Adrenal gland (tissue), 12 donors: Measurements from ENCODE around the gene HLA-DQB1. TPM values are rescaled to one million over a fixed set of nuclear protein-coding genes. Genes with fewer than 3 reads are reported as not detected.
A peak's percentile ranks its signal among the peaks of the same experiment; 100 is the strongest.

Experiments
- DNase-seq, 7 donors: peaks; one replicate each; pipeline ENCODE4 v3.0.0-alpha.2; 2019 to 2020
- H3K27ac ChIP-seq, 5 donors: fragments of 200-600 bp; sonication (generic) in 4 of 5; 1 replicate in 3 of 5; 2 replicates in 2 of 5; pipeline versions ENCODE4 v1.5.1 to v1.8.0; 2016 to 2020; ENCODE audit warnings: mild to moderate bottlenecking in 1 of 5
- H3K27me3 ChIP-seq: fragments of 200-600 bp; 2 replicates; pipeline ENCODE4 v1.8.0; 2021
- H3K36me3 ChIP-seq, 2 donors: fragments of 200-600 bp; replicated peaks in 1 of 2; 1 replicate in 1 of 2; 2 replicates in 1 of 2; pipeline versions ENCODE4 v1.5.1 to v1.8.0; 2018 to 2022
- H3K4me1 ChIP-seq, 2 donors: fragments of 200-600 bp; replicated peaks in 1 of 2; 1 replicate in 1 of 2; 2 replicates in 1 of 2; pipeline versions ENCODE4 v1.5.1 to v1.8.0; 2018 to 2021
- H3K4me3 ChIP-seq, 4 donors: fragments of 200-600 bp; sonication (generic) in 3 of 4; one replicate each; pipeline ENCODE4 v1.5.1; 2016 to 2018
- H3K9me3 ChIP-seq, 3 donors: fragments of 200-600 bp; sonication (generic) in 1 of 3; replicated peaks in 1 of 3; 1 replicate in 2 of 3; 2 replicates in 1 of 3; pipeline versions ENCODE4 v1.5.1 to v1.8.0; 2016 to 2021
- CTCF ChIP-seq, 6 experiments: fragments of 450-650 bp in 4 of 6; fragments of 200-600 bp in 2 of 6; sonication (generic) in 1 of 6; IDR thresholded peaks; 1 replicate in 5 of 6; 2 replicates in 1 of 6; pipeline versions ENCODE4 v1.5.1 to v1.8.0; 2016 to 2021; ENCODE audit warnings: antibody characterized with exemption in 6 of 6, mild to moderate bottlenecking in 2 of 6, moderate library complexity in 1 of 6
- POLR2A ChIP-seq, 2 donors: fragments of 450-650 bp; IDR thresholded peaks; one replicate each; pipeline ENCODE4 v1.6.1; 2017; ENCODE audit warnings: antibody characterized with exemption in 2 of 2, mild to moderate bottlenecking in 2 of 2, moderate library complexity in 1 of 2
- WGBS, 4 donors: extraction: QIAGEN DNeasy Blood & Tissue Kit in 2 of 4; methylation state at CpG; one replicate each; pipeline versions ENCODE4 v1.1.5 to v1.1.7; 2013 to 2017; 5-methylcytosine and 5-hydroxymethylcytosine counted together
- intact Hi-C, 2 donors: fragments of 100-400 bp; cut with DNase I; formaldehyde crosslinking; loops; one replicate each; pipeline versions ENCODE4 v1.14.1 to v1.15.0; 2022 to 2023
- polyA plus RNA-seq, 3 donors: library from polyadenylated mRNA; stranded (reverse); fragments of 200-250 nt in 2 of 3; fragments of 350-450 nt in 1 of 3; fragmentation: Illumina TruSeq in 1 of 3; extraction: RNeasy Lipid Tissue Mini Kit (QIAGEN cat#74804) in 1 of 3; gene quantifications; one replicate each; pipeline ENCODE4 v1.2.3, GENCODE V29; 2013 to 2014
- total RNA-seq, 9 donors: library from RNA; depleted of rRNA in 4 of 9; stranded (reverse); fragments of >200 nt in 4 of 9; fragments of 120-200 nt in 1 of 9; fragmentation: NEBNext Ultra II Directional in 1 of 9; extraction: Animal tissue kit (Norgen Biotek cat#: 25700) in 1 of 9; gene quantifications; one replicate each; pipeline versions ENCODE4 v1.1.0 to v1.2.4, GENCODE V29; 2013 to 2023
- donor health status: healthy with polysubstance abuse.
- donor health status: Bipolar disorder and iron deficiency.
- donor health status: DM: yes; HTN: yes; CAD: no.
- donor health status: DM: no; HTN: no; CAD: no.
- donor health status: DM: no; HTN: no; CAD: no.
- donor health status: DM: yes; HTN: yes; CAD: no.

The HLA-DQB1 gene
- total and polyA plus RNA-seq, 12 donors = 1.4 to 208 (median 9.4) TPM

- no peaks in the 10 kb centered on the region for H3K4me1 ChIP-seq
- WGBS, 4 donors = 0 to 50% (median 6%) methylated on average over 1 of the region's 1 CpG
- TF ChIP-seq POLR2A (IDR thresholded peaks at IDR 0.05) = no peak
- TF ChIP-seq CTCF (IDR thresholded peaks at IDR 0.05) = no peak
- H3K36me3 ChIP-seq = no peaks in the 10 kb centered on the region
- H3K27ac ChIP-seq = no peak overlapping the region
- H3K9me3 ChIP-seq = no peaks in the 10 kb centered on the region
- no peak for DNase-seq
- H3K27me3 ChIP-seq = no peaks in the 10 kb centered on the region
- H3K4me3 ChIP-seq = no peak overlapping the region
- intact Hi-C loops = no loop called here
Measured at GRCh38 chr6:32614366-32615081, 51.9 kb downstream of the HLA-DQB1 start.

GRCh38 chr6:32613475-32613874 lies 53.0 kb downstream of the HLA-DQB1 start:
- DNase-seq = peak in 1 of 7 donors; percentile 20
- intact Hi-C loops = no loop called here
- Histone ChIP-seq H3K27ac (no peak overlapping the region), H3K4me3 (no peak overlapping the region), H3K27me3 (no peaks in the 10 kb centered on the region), H3K36me3 (no peaks in the 10 kb centered on the region), H3K9me3 (no peaks in the 10 kb centered on the region), H3K4me1 (no peaks in the 10 kb centered on the region)
- TF ChIP-seq CTCF (IDR thresholded peaks at IDR 0.05) = no peak
- 10 to 28% (median 24%) methylated on average over 6 of the region's 6 CpGs for WGBS, 4 donors

GRCh38 chr6:32610682-32611296 lies 55.7 kb downstream of the HLA-DQB1 start:
- Histone ChIP-seq H3K27ac (peak overlapping the region in 1 of 5 donors; percentile 31), H3K4me3 (no peak overlapping the region), H3K4me1 (no peaks in the 10 kb centered on the region), H3K27me3 (no peaks in the 10 kb centered on the region), H3K36me3 (no peaks in the 10 kb centered on the region), H3K9me3 (no peaks in the 10 kb centered on the region)
- no peak for DNase-seq
- 11 to 29% (median 23%) methylated on average over 3 of the region's 3 CpGs for WGBS, 4 donors
- intact Hi-C loops = no loop called here
- TF ChIP-seq CTCF (IDR thresholded peaks at IDR 0.05) (no peak), POLR2A (IDR thresholded peaks at IDR 0.05) (no peak)

- Histone ChIP-seq H3K4me3 (no peak overlapping the region), H3K9me3 (no peaks in the 10 kb centered on the region), H3K4me1 (no peaks in the 10 kb centered on the region), H3K27ac (peak overlapping the region in 2 of 5 donors; percentile 45 to 84), H3K27me3 (no peaks in the 10 kb centered on the region), H3K36me3 (no peaks in the 10 kb centered on the region)
- WGBS, 4 donors = 6 to 17% (median 12%) methylated on average over 7 to 8 of the region's 8 CpGs
- intact Hi-C loops = no loop called here
- DNase-seq = peak in 6 of 7 donors; percentile 34 to 73 (median 48)
- TF ChIP-seq CTCF (IDR thresholded peaks at IDR 0.05) (no peak), POLR2A (IDR thresholded peaks at IDR 0.05) (peak in 1 of 2 donors; percentile 61)
Measured at GRCh38 chr6:32609731-32610640, 56.5 kb downstream of the HLA-DQB1 start.
